ENCODE data around the gene TTLL8. TPM values are rescaled to one million over a fixed set of nuclear protein-coding genes. Genes with fewer than 3 reads are reported as not detected.

TTLL8 gene
- total and polyA plus RNA-seq, 7 donors = not detected

GRCh38 chr22:50053861-50054260 lies 4.2 kb downstream of the TTLL8 start:
- intact Hi-C loops (cut with DNase I) = no loop called here
- Histone ChIP-seq H3K27me3 (ENCODE audit: insufficient read depth in 3 of 3, low read length in 2 of 3) (peaks cover 0 to 29% (median 25%) of the 10 kb centered on the region in 3 donors), H3K4me1 (peaks cover 3% of the 10 kb centered on the region), H3K27ac (no peak overlapping the region), H3K36me3 (ENCODE audit: insufficient read depth in 1 of 2, low read depth in 1 of 2) (no peaks in the 10 kb centered on the region), H3K4me3 (no peak overlapping the region), H3K9me3 (peaks cover 5% of the 10 kb centered on the region)
- TF ChIP-seq, protein P1, sequence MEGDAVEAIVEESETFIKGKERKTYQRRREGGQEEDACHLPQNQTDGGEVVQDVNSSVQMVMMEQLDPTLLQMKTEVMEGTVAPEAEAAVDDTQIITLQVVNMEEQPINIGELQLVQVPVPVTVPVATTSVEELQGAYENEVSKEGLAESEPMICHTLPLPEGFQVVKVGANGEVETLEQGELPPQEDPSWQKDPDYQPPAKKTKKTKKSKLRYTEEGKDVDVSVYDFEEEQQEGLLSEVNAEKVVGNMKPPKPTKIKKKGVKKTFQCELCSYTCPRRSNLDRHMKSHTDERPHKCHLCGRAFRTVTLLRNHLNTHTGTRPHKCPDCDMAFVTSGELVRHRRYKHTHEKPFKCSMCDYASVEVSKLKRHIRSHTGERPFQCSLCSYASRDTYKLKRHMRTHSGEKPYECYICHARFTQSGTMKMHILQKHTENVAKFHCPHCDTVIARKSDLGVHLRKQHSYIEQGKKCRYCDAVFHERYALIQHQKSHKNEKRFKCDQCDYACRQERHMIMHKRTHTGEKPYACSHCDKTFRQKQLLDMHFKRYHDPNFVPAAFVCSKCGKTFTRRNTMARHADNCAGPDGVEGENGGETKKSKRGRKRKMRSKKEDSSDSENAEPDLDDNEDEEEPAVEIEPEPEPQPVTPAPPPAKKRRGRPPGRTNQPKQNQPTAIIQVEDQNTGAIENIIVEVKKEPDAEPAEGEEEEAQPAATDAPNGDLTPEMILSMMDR (IDR thresholded peaks at IDR 0.05) = no peak
- 86 to 90% (median 89%) methylated on average over 18 of the region's 18 CpGs for WGBS, 3 donors
- no peak for DNase-seq
- ATAC-seq = no peak

DNA sequence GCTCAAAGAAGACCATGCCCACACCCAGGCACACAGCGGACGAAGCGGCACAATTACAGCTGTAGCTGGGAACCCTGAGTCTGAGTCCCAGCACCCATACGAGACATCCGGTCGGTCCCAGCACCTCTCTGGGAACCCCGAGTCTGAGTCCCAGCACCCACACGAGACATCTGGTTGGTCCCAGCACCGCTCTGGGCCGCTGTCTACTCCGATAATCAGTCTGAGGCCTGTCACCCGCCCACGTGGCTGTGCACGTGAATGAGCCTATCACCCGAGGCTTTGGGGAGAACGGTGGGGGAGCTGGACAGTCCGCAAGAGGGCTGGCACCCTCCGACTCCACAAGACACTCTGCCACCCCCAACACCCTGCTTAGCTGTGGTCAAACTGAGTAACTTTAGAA lies 6.2 kb downstream of the TTLL8 start:
- TF ChIP-seq, protein P1 (IDR thresholded peaks at IDR 0.05) = no peak
- 87 to 90% (median 89%) methylated on average over 18 of the region's 18 CpGs for WGBS, 3 donors
- no peaks in the 10 kb centered on the region for H3K36me3 ChIP-seq (ENCODE audit: insufficient read depth in 1 of 2, low read depth in 1 of 2)
- H3K4me1 ChIP-seq = no peaks in the 10 kb centered on the region
- ATAC-seq (no peak), DNase-seq (peak in 1 of 2 donors; percentile 20)
- intact Hi-C loops (cut with DNase I) = no loop called here
- peaks cover 0 to 27% (median 20%) of the 10 kb centered on the region in 3 donors for H3K27me3 ChIP-seq (ENCODE audit: insufficient read depth in 3 of 3, low read length in 2 of 3)
- H3K4me3 ChIP-seq = no peak overlapping the region
- peaks cover 5% of the 10 kb centered on the region for H3K9me3 ChIP-seq
- no peak overlapping the region for H3K27ac ChIP-seq

- peaks cover 5% of the 10 kb centered on the region for H3K9me3 ChIP-seq
- peaks cover 0 to 38% (median 18%) of the 10 kb centered on the region in 3 donors for H3K27me3 ChIP-seq (ENCODE audit: insufficient read depth in 3 of 3, low read length in 2 of 3)
- H3K27ac ChIP-seq = no peak overlapping the region
- intact Hi-C loops (cut with DNase I) = no loop called here
- ATAC-seq = no peak
- no peak overlapping the region for H3K4me3 ChIP-seq
- no peaks in the 10 kb centered on the region for H3K4me1 ChIP-seq
- no peak for DNase-seq
- WGBS, 3 donors = 76 to 83% (median 76%) methylated on average over 36 of the region's 36 CpGs
- H3K36me3 ChIP-seq (ENCODE audit: insufficient read depth in 1 of 2, low read depth in 1 of 2) = no peaks in the 10 kb centered on the region
- TF ChIP-seq, protein P1 (IDR thresholded peaks at IDR 0.05) = no peak
Observed at GRCh38 chr22:50049299-50050195, 8.6 kb downstream of the TTLL8 start.

DNA sequence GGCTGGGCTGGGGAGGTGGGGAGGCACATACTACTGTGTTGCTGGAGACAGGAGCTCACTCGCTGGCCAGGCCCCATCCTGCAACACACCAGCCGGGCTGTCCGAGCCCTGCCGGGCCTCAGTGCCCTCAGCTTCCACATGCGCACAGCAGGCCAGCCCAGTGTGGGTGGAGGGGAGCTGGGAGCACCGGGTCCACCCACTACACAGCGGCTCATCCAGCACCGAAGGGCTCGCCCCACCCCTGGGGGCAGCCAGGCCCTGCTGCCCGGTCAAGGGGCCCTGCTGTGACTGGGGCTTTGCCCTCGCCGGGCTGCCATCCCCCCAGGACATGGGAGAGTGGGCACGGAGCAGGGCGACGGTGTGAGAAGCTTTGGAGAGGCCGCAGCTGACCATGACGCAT lies 9.3 kb downstream of the TTLL8 start:
- no peak for DNase-seq

More for the DNA sequence above, 9.3 kb downstream of the TTLL8 start:
- ATAC-seq = no peak
- H3K36me3 ChIP-seq (ENCODE audit: insufficient read depth in 1 of 2, low read depth in 1 of 2) = no peaks in the 10 kb centered on the region
- peaks cover 0 to 34% (median 16%) of the 10 kb centered on the region in 3 donors for H3K27me3 ChIP-seq (ENCODE audit: insufficient read depth in 3 of 3, low read length in 2 of 3)
- 67 to 75% (median 72%) methylated on average over 17 of the region's 17 CpGs for WGBS, 3 donors
- no peaks in the 10 kb centered on the region for H3K4me1 ChIP-seq
- intact Hi-C loops (cut with DNase I) = no loop called here
- no peak overlapping the region for H3K27ac ChIP-seq
- H3K9me3 ChIP-seq = peaks cover 4% of the 10 kb centered on the region
- no peak overlapping the region for H3K4me3 ChIP-seq
- TF ChIP-seq, protein P1 (IDR thresholded peaks at IDR 0.05) = no peak

Measured in psoas muscle (tissue), 8 donors.